ENCODE data around the gene MAB21L3. TPM values are rescaled to one million over a fixed set of nuclear protein-coding genes. Genes with fewer than 3 reads are reported as not detected.
A peak's percentile ranks its signal among the peaks of the same experiment; 100 is the strongest.

Gene MAB21L3
- 0.10 TPM in 1 of 2 replicates, not detected in the other for total RNA-seq (2014; rRNA removed; shearing (Covaris generic))

DNA sequence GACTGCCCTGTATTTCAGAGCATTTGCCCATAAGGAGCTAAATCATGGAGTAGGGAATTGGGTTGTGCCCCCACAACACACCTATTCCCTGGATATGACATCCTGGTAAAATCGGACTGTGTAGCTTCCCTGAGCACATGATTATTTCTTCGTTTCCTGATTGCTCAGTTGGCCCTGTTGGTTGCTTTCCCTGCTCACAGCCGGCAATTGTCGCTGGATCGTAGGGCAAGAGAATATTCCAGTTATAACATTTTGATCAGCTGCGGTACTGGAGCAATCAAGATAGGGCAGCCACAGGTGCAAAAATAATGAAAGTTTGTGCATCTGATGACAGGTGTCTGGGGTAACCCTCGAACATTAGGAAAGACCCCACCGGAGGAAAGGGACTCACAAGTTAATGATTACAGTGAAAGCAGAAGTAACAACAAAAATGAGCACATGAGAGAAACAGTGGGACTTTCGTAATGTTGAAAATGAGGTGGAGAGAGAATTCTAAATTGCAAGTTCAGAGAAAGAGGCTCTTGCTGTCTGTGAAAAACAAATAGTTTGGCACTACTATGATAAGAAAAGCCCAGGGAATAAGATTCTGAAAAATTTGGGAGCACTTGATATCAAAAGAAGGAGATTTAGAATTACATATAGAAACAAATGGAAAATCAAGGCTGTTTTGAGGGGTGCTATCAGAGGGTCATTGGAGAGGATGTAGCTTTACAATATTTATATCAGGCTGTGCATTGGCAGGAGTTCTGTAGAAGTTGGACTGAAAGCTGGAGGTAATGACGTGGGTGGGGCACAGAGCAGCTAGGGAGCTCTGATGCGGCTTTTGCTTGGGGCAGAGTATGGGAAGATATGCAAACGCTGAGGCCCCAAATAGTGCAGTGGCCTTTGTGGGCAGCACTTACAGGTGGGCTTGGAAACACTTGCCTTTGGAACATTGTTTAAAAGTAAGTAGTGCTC lies at the start of gene MAB21L3:
Gene MAB21L3 (plus strand): TSS at position 833 of the 957 bp plus-strand sequence. CDS start 1,217 bp downstream, outside the sequence.
- no peak for DNase-seq (ENCODE audit: low read depth)

DNA sequence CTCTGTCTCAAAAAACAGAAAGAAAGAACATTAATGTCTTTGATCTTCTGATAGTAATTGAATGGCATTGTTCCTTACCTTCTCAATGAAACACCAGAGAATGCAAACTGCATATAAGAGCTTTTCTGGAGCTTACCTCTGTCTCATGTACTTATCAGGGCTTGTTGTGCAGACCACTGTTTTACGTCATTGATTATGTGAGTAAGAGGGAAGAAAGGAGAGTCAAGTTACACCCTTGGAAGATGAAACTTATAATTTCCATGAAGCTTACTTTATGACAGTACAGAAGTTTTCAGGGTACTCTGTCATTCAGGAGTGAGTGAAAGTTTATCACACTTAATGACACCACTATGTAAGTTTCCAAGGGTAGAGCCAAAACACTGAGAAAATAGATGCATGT lies 49.0 kb upstream of the MAB21L3 start:
- no peak for DNase-seq (ENCODE audit: low read depth)

DNA sequence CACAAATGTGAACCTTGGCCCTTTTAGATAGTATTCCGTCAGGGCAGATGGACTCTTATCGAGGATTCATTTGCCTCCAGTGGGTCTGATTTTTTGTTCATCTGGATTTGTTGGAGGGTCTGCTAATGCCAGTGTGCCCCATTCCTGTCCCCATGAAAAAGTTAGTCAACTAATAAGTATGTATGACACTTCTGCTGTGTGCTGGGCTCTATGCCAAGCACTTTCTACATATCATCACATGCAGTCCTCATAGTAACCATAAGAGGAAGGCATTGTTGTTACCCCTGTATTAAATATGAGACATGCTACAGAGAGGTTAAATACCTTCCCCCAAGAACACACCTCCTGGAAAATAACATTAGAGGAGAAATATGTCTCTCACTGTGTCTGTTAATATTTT lies 46.6 kb upstream of the MAB21L3 start:
- DNase-seq (ENCODE audit: low read depth): peak; percentile 18

DNA sequence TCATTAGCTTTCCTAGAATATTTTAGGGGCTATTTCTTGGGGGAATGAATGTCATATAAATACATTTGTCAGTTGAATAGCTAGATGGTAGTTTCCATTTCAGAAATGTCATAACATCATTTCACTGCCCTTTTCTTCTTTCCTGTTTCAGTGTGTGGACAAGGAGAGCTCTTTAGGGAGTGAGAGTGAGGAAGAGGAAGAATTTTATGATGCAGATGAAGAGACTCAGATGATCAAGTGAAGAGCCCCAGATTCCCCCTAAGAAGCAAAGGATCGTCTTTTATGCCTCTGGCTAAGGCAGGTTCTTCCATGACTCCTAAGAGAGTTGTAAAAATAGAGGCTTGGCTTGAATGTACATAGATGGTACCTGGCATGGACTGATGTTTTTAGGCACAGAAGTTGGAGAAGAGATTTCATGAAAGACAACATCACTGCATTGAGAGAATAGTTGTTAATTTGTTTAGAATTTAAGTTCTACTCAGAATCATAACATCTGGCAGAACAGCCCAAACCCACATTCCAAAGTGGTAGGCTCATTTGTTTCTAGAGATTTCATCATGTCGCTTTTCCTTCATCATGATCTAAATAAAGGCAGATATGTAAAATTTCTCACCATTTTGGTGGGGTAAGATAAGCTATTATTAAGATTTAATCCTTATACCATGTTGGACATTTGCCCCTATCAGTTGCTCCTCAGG lies 44.2 kb upstream of the MAB21L3 start:
- DNase-seq (ENCODE audit: low read depth): peak; percentile 44

DNA sequence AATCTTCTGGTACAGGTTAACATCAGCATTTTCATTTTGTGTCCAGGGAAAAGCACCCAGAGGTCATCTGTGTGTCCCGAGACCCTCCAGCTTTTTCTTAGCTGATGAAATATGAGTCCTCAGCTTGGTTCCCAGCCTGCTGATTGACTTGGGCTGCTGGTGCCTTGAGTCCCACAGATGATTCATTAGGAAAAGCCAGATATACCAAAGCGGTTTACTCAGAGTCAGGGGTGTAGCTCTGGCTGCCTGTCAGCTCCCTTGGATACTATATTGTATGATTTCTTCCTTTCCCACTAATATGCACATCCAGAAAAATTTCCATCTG lies 43.7 kb upstream of the MAB21L3 start:
- DNase-seq (ENCODE audit: low read depth): peak; percentile 65

DNA sequence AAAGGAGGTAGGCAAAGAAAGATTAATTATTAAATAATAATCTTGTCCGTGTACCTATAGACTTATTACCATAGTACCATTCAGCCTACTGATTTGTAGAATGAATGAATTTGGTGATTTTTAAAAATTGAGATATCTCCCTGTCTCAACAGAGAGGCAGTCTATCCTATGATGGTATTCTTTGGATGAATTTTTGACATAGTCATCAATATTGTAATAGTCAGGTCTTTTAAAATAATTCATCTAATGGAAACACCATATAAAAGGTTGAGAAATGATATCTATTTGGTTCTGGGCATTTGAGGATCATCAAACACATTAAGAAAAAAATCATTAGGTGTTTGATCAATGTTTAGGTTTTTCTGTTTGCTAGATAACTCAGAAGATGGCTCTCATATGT lies 35.6 kb upstream of the MAB21L3 start:
- DNase-seq (ENCODE audit: low read depth): no peak

DNA sequence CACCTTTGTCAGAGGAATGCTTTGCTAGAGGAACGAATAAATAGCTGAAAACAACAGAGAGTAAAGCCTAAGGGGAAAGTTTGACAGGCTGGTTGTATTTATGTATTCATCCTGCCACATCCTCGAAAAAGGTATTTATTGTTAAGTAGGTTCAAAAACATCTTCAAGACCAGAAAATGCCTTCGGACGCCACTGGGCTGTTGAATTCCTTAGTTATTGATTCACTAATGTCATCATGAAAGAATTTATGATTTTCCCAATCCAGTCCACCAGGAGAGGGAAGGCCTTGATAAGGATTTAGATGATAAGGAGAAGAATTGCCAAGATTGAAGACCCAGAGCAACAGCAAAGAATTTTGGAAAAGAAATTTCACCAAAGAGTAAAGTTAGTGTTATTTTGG lies 35.2 kb upstream of the MAB21L3 start:
- peak; percentile 71 for DNase-seq (ENCODE audit: low read depth)

DNA sequence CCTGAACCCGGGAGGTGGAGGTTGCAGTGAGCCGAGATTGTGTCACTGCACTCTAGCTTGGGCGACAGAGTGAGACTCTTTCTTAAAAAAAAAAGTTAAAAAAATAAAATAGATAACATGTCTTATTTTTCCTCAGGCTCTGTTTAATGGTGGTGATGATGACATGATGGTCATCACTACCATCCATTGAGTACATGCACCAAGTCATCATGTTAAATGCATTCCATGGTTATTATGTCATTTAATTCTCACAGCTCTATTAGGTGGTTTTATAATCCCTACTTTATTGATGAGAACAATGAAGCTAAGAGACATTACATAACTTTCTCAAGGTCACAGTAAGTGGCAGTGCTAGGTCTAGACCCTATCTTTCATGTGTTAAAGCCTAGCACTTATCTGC lies 34.4 kb upstream of the MAB21L3 start:
- DNase-seq (ENCODE audit: low read depth): peak; percentile 55

DNA sequence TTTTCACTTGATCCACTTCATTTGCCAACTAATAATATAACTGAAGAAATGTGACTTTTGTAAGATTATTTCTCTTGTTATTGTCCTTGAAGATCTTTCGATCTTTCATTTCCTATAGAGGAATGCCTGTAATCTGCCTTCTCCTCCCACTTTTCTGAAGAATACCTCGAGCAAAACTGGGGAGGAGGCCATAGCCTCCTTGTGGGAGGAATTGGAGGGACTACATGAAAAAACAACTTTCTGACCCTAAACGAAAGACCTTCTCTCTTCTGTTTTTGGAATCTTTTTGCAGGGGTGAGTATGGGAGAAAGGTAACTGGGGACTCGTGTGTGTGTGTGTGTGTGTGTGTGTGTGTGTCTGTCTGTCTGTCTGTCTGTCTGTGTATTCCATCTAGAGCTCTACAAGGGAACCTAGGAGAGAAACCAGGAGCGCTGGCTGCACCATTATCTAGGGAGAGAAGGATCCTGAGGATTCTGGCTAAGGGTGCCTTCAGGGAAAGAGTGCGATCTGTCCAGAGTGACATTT lies 32.4 kb upstream of the MAB21L3 start:
- no peak for DNase-seq (ENCODE audit: low read depth)

DNA sequence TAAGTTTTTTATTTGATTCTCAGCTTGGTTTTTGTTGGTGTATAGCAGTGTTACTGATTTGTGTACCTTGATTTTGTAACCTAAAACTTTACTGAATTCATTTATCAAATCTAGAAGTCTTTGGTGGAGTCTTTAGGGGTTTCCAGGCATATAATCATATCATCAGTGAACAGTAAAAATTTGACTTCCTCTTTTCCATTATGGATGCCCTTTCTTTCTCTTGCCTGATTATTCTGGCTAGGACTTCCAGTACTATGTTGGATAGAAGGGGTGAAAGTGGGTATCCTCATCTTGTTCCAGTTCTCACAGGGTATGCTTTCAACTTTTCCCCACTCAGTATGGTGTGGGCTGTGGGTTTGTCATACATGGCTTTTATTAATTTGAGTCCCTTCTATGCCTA lies 23.6 kb upstream of the MAB21L3 start:
- DNase-seq (ENCODE audit: low read depth): no peak

DNA sequence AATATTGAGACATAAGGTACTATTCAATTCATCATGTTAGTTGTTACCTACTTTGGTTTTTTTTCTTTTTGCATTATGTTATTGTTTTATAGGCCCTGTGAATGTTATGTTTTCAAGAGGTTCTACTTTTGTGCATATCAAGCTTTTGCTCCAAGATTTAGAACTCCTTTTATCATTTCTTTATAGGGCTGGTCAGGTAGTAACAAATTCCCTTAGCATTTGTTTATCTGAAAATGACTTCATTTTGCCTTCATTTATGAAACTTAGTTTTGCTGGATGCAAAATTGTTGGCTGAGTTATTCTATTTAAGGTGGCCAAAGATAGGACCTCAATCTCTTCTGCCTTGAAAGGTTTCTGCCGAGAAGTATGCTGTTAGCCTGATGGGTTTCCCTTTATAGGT lies 21.3 kb upstream of the MAB21L3 start:
- DNase-seq (ENCODE audit: low read depth): no peak

DNA sequence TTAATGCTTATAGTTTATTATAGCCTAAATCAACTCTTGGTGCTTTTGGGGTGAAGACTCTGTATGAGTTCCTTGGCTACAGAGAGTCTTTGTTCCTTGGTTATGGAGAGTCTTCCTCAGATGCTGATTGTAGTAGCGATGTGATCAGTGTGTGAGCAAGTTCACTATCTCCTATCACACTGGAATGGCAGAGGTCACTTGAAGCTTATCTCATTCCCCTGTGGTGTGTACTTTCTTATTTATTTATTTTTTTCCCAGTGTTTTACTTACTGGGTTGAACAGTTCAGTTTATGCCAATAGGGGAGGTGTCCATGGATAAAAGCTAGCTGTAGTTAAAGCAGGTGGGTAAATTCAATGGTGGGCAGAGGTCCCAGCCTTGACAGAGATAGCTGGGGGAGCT lies 20.1 kb upstream of the MAB21L3 start:
- no peak for DNase-seq (ENCODE audit: low read depth)

DNA sequence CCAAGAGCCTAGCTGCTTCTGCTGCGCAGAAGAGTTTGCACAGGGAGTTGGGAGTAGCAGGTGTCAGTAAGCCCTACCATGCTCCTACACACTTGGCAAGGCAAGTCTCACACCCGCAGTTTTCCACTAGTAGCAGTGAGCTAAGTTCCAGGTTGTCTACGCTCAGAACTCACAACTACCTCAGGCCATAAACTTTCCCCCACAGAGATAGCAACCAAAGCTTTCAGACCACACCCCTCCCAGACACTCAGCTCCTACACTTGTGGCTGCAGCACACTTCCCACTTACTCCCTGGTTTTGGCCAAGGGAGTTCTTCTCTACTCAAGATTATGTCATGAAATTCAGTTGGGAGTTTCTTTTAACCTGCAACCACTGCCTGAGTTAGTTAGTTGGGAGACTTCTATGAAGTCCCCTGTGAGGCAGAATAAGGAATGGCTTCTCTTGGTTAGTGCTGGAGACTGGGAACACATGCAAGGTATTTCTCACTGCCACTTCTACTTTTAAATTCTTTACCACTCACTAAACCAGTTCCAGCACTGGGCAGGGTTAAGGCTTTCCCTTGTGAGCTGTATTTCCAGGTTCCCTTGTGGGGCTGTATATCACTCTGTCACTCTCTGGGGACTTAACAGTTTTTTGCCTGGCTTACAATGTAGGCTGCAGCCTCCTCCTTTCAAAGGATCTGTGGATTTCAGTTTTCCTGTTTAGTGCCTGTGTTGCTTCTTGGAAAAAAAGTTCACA lies 18.3 kb upstream of the MAB21L3 start:
- DNase-seq (ENCODE audit: low read depth): no peak

DNA sequence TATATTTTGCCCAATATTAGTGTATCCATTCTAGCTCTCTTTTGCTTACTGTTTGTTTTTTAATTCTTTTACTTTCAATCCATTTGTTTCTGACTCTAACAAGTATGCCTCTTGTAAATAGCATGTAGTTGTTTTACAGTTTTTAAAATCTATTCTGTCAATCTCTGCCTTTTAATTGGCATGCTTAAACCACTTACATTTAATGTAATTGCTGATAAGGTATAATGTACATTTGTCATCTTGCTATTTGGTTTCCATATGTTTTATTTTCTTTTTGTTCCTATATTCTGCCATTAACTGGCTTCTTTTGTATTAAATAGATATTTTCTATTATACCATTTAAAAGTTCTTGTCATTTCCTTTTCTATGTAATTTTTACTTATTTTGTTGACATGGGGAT lies 16.2 kb upstream of the MAB21L3 start:
- no peak for DNase-seq (ENCODE audit: low read depth)

DNA sequence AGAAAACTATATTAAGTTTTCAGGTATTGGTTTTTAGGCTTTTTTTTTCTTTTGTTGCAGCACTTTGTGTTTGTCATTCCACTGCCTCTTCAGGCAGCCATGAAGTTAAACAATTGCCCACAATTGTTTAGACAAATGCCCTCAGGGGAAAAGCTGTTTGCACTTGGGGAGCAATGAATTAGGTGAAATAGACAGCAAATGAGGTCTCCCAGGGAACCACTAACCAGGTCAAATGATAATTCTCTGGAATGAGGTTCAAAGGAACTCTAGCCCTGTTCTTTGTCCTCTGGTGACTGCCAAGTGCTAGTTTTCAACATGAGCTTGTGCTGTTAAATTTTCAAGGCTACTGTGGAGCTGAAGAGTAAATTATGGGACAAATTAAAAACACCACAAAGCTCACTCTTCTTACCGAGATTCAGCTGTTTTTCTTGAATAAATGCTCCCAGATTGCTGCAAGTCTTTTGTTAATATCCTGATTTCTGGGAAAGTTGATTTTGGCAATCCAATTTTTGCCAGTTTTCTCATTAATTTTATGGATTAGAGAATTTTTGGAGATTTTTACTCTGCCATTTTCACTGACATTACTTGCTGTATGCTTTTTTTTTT lies 15.1 kb upstream of the MAB21L3 start:
- peak; percentile 57 for DNase-seq (ENCODE audit: low read depth)

DNA sequence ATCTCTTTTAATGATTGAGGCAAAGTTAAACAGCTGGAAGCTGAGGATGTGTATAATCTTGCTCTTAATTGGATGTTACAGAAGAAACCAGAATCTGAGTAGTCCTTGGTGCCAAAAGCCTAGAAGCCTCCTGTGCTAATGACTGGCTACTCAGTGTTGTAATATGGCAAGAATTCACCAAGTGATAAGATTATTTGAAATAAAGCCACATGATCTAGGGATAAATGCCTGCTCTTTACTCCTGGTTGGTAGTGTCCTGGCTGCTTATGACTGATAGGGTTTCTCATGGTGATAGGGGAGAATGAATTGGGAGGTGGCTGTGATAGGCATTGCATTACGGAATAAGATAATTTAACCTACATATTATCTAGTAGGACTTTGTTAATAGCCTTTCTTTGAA lies 13.6 kb upstream of the MAB21L3 start:
- DNase-seq (ENCODE audit: low read depth): no peak

DNA sequence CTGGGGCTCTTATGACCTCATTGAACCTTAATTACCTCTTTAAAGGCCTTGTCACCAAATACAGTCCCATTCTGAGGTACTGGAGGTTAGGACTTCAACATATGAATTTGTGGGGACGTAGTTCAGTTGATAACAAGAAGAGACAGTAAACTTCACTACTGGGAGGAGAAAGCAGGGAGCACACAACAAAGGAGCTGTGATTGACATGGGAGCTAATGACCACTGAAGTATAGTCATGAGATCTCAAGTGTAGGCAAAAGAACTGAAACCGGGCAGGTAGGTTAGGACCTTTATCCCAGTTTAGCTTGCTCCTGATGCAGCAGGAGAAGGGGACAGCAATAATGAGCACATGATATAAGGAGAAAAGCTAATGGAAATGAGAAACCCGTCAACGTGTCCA lies 11.8 kb upstream of the MAB21L3 start:
- no peak for DNase-seq (ENCODE audit: low read depth)

DNA sequence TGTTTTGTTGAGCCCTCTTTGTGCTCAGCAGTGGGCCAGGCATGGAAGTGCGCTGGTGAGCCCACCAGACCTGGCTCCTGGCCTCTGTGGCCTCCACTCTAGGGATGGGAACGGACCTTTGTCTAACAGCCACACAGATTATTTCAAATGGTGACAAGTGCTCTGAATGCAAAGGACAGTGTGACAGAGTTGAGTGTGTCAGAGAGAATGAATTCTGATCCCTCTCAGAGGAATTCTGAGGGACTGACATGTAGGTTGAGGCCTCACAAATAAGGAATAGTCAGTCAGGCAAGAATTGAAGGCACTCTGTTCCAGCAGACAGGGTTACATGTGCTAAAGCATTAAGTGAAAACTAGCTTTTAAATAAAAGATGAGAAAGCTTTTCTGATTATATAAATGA lies 11.3 kb upstream of the MAB21L3 start:
- DNase-seq (ENCODE audit: low read depth): no peak

DNA sequence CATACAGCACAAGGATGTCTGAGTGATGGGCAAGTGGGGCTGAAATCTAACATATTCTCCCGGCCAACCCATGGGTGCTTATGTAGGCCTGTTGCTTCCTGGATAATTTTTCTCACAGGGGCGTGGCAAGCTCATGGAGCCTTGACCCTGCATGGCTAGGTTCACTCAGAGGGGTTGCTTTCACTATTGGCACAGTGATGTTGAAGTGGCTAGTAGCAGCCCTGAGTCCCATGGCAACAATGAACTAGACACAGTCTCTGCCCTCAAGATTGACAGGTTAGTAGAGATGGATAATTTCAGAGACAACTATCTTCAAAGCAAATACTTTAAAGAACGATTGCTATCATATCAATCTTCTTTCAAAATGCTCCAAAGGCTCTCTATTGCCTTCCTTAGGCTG lies 6.5 kb upstream of the MAB21L3 start:
- DNase-seq (ENCODE audit: low read depth): no peak

DNA sequence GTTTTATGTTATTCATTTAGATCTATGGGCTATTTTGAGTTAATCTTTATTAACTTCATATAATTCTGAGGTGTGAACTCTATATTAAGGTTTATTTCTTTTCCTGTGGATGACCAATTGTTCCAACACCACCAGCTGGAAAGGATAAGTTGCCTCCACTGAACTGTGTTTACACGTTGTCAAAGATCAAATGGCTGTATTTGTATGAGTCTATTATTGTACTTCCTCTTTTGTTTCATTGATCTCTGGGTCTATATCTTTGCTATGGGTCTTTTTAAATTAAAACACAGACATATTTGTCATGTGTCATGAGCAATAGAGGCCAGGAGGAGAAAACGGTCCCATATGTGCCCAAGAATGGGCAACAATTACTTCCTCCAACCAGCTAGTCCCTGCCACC lies 5.2 kb upstream of the MAB21L3 start:
- no peak for DNase-seq (ENCODE audit: low read depth)

DNA sequence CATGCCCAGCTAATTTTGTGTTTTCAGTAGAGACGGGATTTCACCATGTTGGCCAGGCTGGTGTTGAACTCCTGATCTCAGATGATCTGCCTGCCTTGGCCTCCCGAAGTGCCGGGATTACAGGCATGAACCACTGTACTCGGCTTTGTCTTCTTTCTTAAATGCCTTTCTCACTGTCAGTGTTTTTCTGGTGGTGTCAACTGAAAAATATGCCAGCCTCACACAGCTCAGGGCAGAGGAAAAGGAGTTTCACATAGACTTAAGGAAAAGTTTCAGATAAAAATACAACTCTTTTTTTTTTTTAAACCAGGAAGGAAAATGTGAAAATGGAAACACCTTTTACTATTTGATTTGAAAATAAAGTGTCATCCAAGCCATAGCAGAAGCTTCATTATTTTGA lies 4.6 kb upstream of the MAB21L3 start:
- no peak for DNase-seq (ENCODE audit: low read depth)

DNA sequence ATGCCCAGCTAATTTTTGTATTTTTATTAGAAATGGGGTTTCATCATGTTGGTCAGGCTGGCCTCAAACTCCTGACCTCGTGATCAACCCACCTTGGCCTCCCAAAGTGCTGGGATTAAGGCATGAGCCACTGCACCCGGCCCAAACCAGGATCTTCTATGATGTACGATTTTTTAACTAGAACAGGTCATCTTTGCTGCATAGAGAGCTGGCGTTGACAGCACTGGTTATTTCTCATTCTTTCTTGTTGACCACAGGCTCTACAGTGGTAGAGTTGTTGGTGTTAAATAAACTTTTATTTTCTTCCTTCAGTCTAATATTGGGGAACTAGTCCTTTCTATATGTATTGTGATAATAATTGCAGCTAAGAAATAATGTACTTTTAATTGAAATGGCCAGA lies 3.8 kb upstream of the MAB21L3 start:
- DNase-seq (ENCODE audit: low read depth): no peak
